ENCODE data around the gene ARHGEF10L.

ARHGEF10L gene

DNA sequence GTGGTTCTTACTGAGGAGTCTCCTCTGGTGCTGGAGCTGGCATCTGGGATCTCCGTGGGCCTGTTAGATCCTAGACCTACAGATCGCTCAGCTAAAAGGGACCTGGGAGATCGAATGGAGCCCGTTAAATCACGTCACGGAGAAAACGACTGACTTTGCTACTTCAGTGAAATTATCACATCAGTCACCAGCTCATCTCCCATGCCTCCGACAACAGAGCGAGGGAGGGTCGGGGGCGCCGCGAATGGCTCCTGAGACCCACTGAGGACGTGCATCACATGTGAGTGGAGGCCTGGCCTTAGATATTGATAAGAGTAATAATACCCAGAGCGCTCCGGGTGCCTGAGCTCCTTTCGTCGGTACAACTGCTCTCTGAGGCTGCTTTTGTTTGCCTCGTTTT, 160.1 kb downstream of the ARHGEF10L start:
- DNase-seq (ENCODE audit: low read depth): no peak
- H3K4me3 ChIP-seq (ENCODE audit: low read length): no peak overlapping the region
- TF ChIP-seq, protein P1, sequence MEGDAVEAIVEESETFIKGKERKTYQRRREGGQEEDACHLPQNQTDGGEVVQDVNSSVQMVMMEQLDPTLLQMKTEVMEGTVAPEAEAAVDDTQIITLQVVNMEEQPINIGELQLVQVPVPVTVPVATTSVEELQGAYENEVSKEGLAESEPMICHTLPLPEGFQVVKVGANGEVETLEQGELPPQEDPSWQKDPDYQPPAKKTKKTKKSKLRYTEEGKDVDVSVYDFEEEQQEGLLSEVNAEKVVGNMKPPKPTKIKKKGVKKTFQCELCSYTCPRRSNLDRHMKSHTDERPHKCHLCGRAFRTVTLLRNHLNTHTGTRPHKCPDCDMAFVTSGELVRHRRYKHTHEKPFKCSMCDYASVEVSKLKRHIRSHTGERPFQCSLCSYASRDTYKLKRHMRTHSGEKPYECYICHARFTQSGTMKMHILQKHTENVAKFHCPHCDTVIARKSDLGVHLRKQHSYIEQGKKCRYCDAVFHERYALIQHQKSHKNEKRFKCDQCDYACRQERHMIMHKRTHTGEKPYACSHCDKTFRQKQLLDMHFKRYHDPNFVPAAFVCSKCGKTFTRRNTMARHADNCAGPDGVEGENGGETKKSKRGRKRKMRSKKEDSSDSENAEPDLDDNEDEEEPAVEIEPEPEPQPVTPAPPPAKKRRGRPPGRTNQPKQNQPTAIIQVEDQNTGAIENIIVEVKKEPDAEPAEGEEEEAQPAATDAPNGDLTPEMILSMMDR (conservative IDR thresholded peaks at IDR 0.05; ENCODE audit: low read depth, low read length): no peak

DNA sequence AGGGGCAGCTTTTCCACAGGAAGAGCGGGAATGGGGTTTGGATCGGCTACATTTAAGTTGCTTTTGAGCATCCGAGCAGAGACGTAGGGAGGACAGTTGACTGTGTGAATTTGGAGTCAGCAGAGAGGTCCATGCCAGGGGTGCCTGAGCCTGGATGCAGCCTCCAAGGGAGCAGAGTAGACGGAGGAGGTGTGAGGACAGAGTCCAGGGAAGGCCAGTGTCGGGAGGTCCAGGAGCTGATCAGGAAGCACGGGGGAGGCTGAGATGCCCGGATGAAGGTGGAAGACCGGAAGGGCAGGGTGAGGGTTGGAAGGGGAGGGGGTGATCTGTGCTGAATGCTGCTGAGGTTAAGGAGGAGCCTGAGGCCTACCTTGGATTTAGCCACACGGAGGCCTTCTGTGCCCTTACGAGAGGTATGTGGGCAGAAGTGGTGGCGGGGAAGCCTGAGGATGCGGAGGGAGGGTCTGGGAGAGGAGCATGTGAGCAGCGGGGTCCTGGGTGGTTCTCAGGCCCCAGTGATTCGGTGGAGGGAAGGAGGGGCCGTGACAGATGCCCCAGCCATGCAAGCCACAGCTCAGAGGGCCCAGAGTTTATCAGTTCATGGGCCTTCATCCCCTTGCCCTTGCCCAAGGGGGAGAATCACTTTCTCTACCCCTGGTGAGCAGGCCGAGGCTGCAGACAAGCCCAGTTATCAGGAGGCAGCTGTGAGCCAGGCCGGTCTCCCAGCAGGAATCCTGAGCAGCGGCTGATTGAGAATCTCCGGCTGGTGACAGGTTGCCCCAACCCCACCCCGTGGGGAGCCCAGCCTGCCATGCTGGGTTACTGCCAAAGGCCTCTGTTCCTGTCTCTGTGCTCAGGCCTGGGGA, 161.7 kb downstream of the ARHGEF10L start:
- TF ChIP-seq, protein P1 (conservative IDR thresholded peaks at IDR 0.05; ENCODE audit: low read depth, low read length): no peak
- no peak for DNase-seq (ENCODE audit: low read depth)
- H3K4me3 ChIP-seq (ENCODE audit: low read length): no peak overlapping the region

DNA sequence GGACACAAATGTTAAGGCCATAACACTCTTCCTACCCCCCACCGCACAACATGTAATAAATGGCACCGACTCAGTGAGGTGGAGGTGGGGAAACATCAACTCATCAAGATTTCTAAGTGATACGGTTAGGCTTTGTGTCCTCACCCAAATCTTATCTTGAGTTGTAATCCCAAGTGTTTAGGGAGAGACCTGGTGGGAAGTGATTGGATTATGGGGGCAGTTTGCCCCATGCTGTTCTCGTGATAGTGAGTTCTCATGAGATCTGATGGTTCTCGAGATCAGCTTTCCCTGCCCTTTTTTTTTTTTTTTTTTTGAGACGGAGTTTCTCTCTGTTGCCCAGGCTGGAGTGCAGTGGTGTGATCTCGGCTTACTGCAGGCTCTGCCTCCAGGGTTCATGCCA, 164.7 kb downstream of the ARHGEF10L start:
- no peak overlapping the region for H3K4me3 ChIP-seq (ENCODE audit: low read length)
- TF ChIP-seq, protein P1 (conservative IDR thresholded peaks at IDR 0.05; ENCODE audit: low read depth, low read length): no peak
- no peak for DNase-seq (ENCODE audit: low read depth)

DNA sequence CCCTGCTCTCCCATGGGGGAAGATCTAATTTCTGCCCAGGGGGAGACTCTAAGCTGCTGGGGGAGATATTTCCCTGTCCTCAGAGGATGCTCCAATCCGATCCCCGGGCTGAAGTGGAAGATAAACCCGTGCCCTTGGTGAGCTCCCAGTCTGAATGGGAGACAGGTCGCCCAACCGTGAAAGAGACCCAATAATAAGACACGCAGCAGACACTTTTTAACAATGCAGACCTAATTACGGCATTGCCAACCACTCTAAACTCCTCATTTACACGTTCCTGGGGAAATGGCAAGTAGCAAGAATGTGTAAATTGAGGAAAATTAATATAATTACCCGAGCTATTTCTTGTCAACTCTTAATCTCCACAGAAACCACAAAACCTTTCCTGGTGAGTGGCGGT, 166.9 kb downstream of the ARHGEF10L start:
- TF ChIP-seq, protein P1 (conservative IDR thresholded peaks at IDR 0.05; ENCODE audit: low read depth, low read length): no peak
- peak; percentile 2 for DNase-seq (ENCODE audit: low read depth)
- H3K4me3 ChIP-seq (ENCODE audit: low read length): no peak overlapping the region

DNA sequence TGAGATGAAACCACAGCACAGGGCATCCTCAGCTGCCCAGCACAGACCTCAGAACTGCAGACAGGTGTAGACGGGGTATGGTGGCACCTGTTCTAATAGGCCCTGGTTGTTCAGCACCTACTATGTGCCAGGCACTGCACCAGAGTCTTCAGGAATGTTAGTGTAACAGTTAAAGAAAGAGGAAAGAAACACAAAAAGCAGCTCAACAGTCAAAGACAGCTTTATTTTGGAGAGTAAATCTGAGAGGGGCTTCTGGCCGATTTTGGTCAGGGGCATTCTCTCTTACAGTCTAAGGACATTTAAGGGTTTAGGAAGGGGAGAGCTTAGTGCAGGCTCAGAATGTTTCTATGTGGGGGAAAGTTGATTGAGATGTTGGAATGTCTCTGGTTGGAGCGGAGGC, 170.5 kb downstream of the ARHGEF10L start:
- TF ChIP-seq, protein P1 (conservative IDR thresholded peaks at IDR 0.05; ENCODE audit: low read depth, low read length): no peak
- no peak for DNase-seq (ENCODE audit: low read depth)
- no peak overlapping the region for H3K4me3 ChIP-seq (ENCODE audit: low read length)

DNA sequence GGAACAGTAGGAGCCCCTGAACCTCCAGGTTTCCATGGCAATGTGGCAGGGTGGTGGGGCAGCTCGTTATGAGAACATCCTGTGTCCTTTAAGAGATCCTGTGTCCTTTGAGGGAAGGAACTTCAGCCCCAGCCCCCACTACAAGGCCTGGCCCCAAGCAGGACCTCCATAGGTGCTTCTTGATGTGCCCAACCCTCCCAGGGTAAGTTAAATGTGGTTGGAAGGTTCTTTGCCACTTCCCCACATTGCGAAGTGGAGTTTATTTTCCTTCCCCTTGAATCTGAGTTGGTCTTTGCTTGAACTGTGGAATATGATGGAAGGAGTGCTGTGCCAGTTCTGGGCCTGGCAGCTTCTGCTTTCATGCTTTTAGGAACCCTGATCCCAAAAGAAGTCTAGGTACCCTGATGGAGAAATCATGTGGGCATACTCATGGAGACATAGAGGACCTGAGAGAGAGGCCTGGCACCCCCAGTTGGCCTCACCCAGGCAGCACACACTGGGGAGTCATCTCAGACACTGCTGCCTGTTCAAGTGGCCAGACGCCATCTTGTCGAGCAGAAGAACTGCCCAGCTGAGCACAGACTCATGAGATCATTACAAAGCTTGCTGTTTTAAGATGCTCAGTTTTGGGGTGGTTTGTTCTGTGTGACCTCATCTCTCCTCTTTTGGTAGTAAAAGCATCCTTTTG, 171.5 kb downstream of the ARHGEF10L start:
- DNase-seq (ENCODE audit: low read depth): no peak
- TF ChIP-seq, protein P1 (conservative IDR thresholded peaks at IDR 0.05; ENCODE audit: low read depth, low read length): no peak
- H3K4me3 ChIP-seq (ENCODE audit: low read length): no peak overlapping the region

DNA sequence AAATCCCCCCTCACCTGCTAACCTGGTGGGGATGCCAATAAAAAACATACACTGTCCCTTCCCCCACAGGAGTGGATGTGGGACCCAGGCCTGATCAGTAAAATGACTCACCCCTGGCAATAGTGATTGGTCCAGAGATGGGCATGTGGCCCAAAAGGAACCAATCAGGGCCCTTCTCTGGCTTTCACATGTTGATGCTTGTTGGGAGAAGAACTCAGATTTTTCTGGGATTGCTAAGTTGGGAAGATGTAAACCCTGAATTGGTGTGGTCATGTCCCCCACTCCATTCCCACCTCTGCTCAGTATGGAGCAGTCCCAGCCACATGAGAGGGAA, 172.0 kb downstream of the ARHGEF10L start:
- TF ChIP-seq, protein P1 (conservative IDR thresholded peaks at IDR 0.05; ENCODE audit: low read depth, low read length): no peak
- H3K4me3 ChIP-seq (ENCODE audit: low read length): no peak overlapping the region
- DNase-seq (ENCODE audit: low read depth): no peak
